GM12878 (cell line): ENCODE results near the gene MAGIX. TPM values are rescaled to one million over a fixed set of nuclear protein-coding genes. Genes with fewer than 3 reads are reported as not detected.

Experiments
- ATF7 ChIP-seq: fragments of 450-650 bp; IDR thresholded peaks from 2 replicates; pipeline ENCODE4 v1.6.1; 2016; ENCODE audit warnings: low read depth, mild to moderate bottlenecking
- CEBPB ChIP-seq, 2 experiments: fragments of 150-350 bp in 1 of 2; IDR thresholded peaks; 2 replicates each; pipeline ENCODE4 v1.6.1; 2012 to 2014; ENCODE audit warnings: low read depth in 2 of 2, low read length in 2 of 2, borderline replicate concordance in 1 of 2, inconsistent platforms in 1 of 2
- CUX1 ChIP-seq: IDR thresholded peaks from 2 replicates; pipeline ENCODE4 v1.6.1; 2012; ENCODE audit warnings: improper control_type of control experiment, low read depth, low read length; ENCODE audit not compliant: insufficient replicate concordance
- IKZF2 ChIP-seq, 2 experiments: fragments of 450-650 bp; IDR thresholded peaks; 2 replicates each; pipeline ENCODE4 v1.6.1; 2017; ENCODE audit warnings: mild to moderate bottlenecking in 2 of 2, moderate library complexity in 2 of 2
- SUZ12 ChIP-seq: fragments of 200-600 bp; sonication (generic); IDR thresholded peaks from one replicate; pipeline ENCODE4 v1.6.1; 2018; ENCODE audit warnings: antibody characterized with exemption, mild to moderate bottlenecking; ENCODE audit not compliant: unreplicated experiment
- polyA plus RNA-seq, 11 experiments: library from polyadenylated mRNA; depleted of rRNA in 4 of 11; unstranded in 6 of 11; stranded (reverse) in 5 of 11; fragments of >200 nt; fragmentation: Nextera tagmentation in 4 of 11; fragmentation: Illumina TruSeq in 1 of 11; extraction: Ambion mirVana in 4 of 11; extraction: Trizol in 1 of 11; gene quantifications; 1 replicate in 1 of 11; 2 replicates in 10 of 11; pipeline versions ENCODE4 v1.2.1 to v1.2.3, GENCODE V29; 2011 to 2016; ENCODE audit warnings: inconsistent platforms in 2 of 11, missing spikeins in 2 of 11, low read depth in 1 of 11
- total RNA-seq, 4 experiments: library from RNA; depleted of rRNA in 3 of 4; stranded (reverse); fragments of >200 nt in 3 of 4; fragmentation: Illumina TruSeq in 1 of 4; extraction: Trizol in 1 of 4; gene quantifications; 2 replicates each; pipeline versions ENCODE4 v1.2.1 to v1.2.3, GENCODE V29; 2013 to 2021

Gene MAGIX
- total and polyA plus RNA-seq, 10 of the 15 experiments (the other 5 are each of a cell fraction or from before 2014, with no cell fraction given), result 0.03 to 2.5 (median 0.82) TPM

GRCh38 chrX:49190821-49191573 is 28.4 kb downstream of the MAGIX start (continued):
- TF ChIP-seq IKZF2 (IDR thresholded peaks at IDR 0.05) (peak; percentile 82 to 90), SUZ12 (no peak), ATF7 (peak; percentile 74), CEBPB (IDR thresholded peaks at IDR 0.05; ENCODE audit: borderline replicate concordance in 1 of 2, low read depth in 2 of 2, low read length in 2 of 2) (no peak), CUX1 (no peak)
